ENCODE data around the gene MAK. TPM values are rescaled to one million over a fixed set of nuclear protein-coding genes. Genes with fewer than 3 reads are reported as not detected.
"Not testable (repeated sequence)": the region's sequence is repeated elsewhere in the genome, so short reads cannot be mapped to it uniquely, and the experiment has no call there.

MAK gene
- total RNA-seq, 2 experiments from 2014 or later: 0.47 to 0.68 TPM

DNA sequence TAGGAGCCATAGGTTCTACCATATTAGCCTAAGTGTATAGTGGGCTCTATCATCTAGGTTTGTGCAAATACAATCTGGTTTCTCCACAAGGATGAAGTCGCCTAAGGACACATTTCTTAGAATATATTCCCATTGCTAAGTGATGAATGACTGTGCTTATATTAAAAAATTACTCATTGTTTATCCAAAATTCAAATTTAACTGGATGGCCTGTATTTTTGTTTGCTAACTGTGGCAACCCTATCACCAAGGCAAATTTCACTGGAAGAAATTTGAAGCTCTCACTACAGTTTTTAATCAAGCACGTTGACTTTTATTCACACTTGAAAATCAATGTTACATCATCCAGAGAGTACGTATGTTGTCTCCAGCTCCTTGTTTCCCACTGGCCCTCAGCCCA is 29.6 kb upstream of the MAK start:
- no peak for DNase-seq
- Mint-ChIP-seq H3K9me3 (no peaks in the 10 kb centered on the region), H3K36me3 (no peaks in the 10 kb centered on the region), H3K27me3 (no peaks in the 10 kb centered on the region), H3K27ac (no peak overlapping the region), H3K4me3 (no peak overlapping the region), H3K4me1 (no peaks in the 10 kb centered on the region)

- not testable (repeated sequence) for H3K9me3 Mint-ChIP-seq, H3K36me3 Mint-ChIP-seq, H3K4me1 Mint-ChIP-seq, DNase-seq, H3K4me3 Mint-ChIP-seq, H3K27ac Mint-ChIP-seq, H3K27me3 Mint-ChIP-seq
These were observed 28.4 kb upstream of the MAK start for GRCh38 chr6:10866709-10867108.

DNA sequence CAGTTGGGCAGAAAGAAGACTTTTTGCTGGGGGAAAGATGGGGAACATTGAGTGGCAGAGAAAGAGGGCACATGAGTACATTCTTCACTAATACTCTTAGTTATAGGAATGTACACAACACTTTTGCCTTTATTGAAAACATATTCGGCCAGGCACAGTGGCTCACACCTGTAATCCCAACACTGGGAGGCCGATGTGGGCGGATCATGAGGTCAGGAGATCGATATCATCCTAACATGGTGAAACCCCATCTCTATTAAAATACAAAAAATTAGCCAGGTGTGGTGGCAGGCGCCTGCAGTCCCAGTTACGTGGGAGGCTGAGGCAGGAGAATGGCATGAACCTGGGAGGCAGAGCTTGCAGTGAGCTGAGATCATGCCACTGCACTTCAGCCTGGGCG is 24.7 kb upstream of the MAK start:
- not testable (repeated sequence) for H3K4me1 Mint-ChIP-seq, H3K4me3 Mint-ChIP-seq, H3K27me3 Mint-ChIP-seq, H3K9me3 Mint-ChIP-seq, H3K36me3 Mint-ChIP-seq, DNase-seq, H3K27ac Mint-ChIP-seq

DNA sequence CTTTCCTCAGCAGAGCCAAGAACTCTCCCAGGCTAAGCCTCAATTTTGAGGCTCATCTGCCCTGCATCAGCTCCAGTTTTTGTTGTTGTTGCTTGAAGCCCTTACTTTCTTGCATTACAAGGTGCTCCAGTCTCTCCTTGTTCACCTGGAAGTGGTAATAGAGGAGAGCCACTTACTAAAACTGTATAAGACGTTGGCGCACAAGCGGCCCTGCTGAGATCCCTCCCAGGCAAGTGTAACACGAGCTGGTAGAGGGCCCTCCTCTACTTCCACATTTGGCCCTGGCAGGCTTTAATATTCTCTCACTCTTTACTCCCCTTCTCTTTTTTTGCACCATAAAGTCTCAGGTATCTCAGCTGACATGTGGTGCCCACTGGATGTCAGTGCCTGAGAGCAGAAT is 24.0 kb upstream of the MAK start:
- H3K27me3 Mint-ChIP-seq: no peaks in the 10 kb centered on the region
- no peak for DNase-seq
- H3K27ac Mint-ChIP-seq: no peak overlapping the region
- H3K4me1 Mint-ChIP-seq: no peaks in the 10 kb centered on the region
- H3K36me3 Mint-ChIP-seq: no peaks in the 10 kb centered on the region
- H3K4me3 Mint-ChIP-seq: no peak overlapping the region
- H3K9me3 Mint-ChIP-seq: peaks cover 1% of the 10 kb centered on the region

DNA sequence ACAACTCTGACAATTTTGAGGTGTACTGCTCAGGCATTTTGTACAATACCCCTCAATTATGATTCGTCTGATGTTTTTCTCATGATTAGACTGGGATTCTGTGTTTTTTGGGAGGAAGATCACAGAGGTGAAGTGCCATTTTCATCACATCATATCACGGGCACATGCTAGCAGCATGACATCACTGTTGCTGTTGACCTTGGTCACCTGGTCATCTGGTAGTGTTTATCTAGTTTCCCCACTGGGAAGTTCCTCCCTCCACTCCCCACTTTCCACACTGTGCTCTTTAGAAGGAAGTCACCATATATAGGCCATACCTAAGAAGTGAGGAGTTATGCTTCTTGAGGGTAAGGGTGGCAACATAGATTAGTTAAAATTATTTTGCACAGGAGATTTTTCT is 22.7 kb upstream of the MAK start:
- no peaks in the 10 kb centered on the region for H3K27me3 Mint-ChIP-seq
- H3K4me3 Mint-ChIP-seq: no peak overlapping the region
- H3K4me1 Mint-ChIP-seq: no peaks in the 10 kb centered on the region
- no peak overlapping the region for H3K27ac Mint-ChIP-seq
- no peaks in the 10 kb centered on the region for H3K36me3 Mint-ChIP-seq
- peaks cover 1% of the 10 kb centered on the region for H3K9me3 Mint-ChIP-seq
- DNase-seq: no peak

DNA sequence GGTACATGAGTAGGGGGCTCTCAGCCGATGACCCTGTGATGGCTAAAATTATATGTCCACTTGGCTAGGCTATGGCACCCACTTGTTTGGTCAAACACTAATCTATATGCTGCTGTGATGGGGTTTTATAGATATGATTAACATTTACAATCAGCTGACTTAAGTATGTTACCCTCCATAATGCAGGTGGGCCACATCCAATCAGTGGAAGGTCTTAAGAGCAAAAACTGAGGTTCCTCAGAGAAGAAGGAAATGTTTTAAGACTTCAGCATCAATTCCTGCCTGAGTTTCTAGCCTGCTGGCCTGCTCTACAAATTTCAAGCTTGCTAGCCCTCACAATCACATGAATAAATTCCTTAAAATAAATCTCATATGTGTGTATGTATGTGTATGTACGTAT is 18.9 kb upstream of the MAK start:
- H3K9me3 Mint-ChIP-seq: peaks cover 21% of the 10 kb centered on the region
- H3K4me1 Mint-ChIP-seq: no peaks in the 10 kb centered on the region
- H3K4me3 Mint-ChIP-seq: no peak overlapping the region
- H3K27ac Mint-ChIP-seq: no peak overlapping the region
- peaks cover 6% of the 10 kb centered on the region for H3K36me3 Mint-ChIP-seq
- H3K27me3 Mint-ChIP-seq: peaks cover 8% of the 10 kb centered on the region
- no peak for DNase-seq

DNA sequence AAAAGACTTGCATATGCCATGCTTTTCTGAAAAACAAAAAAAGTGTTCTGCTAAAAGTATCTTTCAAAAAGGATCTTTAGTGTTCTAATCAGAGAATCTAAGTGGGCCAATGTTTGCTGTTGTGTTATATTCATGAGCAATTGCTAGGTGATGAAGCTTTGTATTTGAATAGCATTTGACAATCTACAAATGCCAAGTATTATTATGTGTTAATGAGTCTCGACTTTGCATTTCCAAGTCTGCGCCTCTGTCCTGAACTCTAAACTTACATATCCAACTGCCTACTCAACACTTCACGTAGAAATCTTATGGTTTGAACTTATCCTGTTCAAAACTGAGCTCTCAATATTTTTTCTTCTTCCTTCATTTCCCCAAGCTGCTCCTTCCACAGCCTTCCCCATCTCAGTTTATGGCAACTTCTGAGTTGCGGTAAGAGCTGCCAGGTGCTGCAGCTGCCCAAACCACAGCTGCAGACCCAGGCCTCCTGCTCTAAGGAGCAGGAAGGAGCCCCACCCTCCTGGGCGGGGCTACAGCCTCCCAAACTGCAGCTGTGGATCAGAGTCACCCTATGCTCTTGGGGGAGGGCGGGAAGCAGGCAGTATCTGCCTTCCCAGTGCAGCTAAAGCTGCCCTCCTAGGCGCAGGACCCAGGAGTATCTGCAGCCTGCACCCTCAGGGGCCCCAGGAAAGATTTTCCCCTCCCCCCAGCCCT is 16.7 kb upstream of the MAK start:
- Mint-ChIP-seq H3K27ac (no peak overlapping the region), H3K27me3 (peaks cover 13% of the 10 kb centered on the region), H3K36me3 (peaks cover 6% of the 10 kb centered on the region), H3K4me1 (no peaks in the 10 kb centered on the region), H3K4me3 (no peak overlapping the region), H3K9me3 (peaks cover 20% of the 10 kb centered on the region)
- no peak for DNase-seq

- not testable (repeated sequence) for DNase-seq, H3K4me1 Mint-ChIP-seq, H3K4me3 Mint-ChIP-seq, H3K36me3 Mint-ChIP-seq, H3K27ac Mint-ChIP-seq
- peaks cover 20% of the 10 kb centered on the region for H3K9me3 Mint-ChIP-seq
- H3K27me3 Mint-ChIP-seq: peaks cover 13% of the 10 kb centered on the region
These were observed 15.5 kb upstream of the MAK start for GRCh38 chr6:10853849-10854300.

GRCh38 chr6:10852361-10852960 is 14.1 kb upstream of the MAK start:
- Mint-ChIP-seq H3K4me1 (no peaks in the 10 kb centered on the region), H3K9me3 (peaks cover 20% of the 10 kb centered on the region), H3K4me3 (no peak overlapping the region), H3K27me3 (peaks cover 13% of the 10 kb centered on the region), H3K36me3 (peaks cover 6% of the 10 kb centered on the region), H3K27ac (no peak overlapping the region)
- no peak for DNase-seq

- Mint-ChIP-seq H3K36me3 (peaks cover 6% of the 10 kb centered on the region), H3K27me3 (peaks cover 18% of the 10 kb centered on the region), H3K4me1 (no peaks in the 10 kb centered on the region), H3K9me3 (peaks cover 20% of the 10 kb centered on the region), H3K27ac (no peak overlapping the region), H3K4me3 (no peak overlapping the region)
- no peak for DNase-seq
These were observed 12.4 kb upstream of the MAK start for GRCh38 chr6:10850728-10851127.

GRCh38 chr6:10849901-10850300 is 11.6 kb upstream of the MAK start:
- DNase-seq: no peak
- peaks cover 6% of the 10 kb centered on the region for H3K36me3 Mint-ChIP-seq
- H3K27ac Mint-ChIP-seq: no peak overlapping the region
- H3K9me3 Mint-ChIP-seq: peaks cover 16% of the 10 kb centered on the region
- no peaks in the 10 kb centered on the region for H3K4me1 Mint-ChIP-seq
- H3K27me3 Mint-ChIP-seq: peaks cover 14% of the 10 kb centered on the region
- H3K4me3 Mint-ChIP-seq: no peak overlapping the region

DNA sequence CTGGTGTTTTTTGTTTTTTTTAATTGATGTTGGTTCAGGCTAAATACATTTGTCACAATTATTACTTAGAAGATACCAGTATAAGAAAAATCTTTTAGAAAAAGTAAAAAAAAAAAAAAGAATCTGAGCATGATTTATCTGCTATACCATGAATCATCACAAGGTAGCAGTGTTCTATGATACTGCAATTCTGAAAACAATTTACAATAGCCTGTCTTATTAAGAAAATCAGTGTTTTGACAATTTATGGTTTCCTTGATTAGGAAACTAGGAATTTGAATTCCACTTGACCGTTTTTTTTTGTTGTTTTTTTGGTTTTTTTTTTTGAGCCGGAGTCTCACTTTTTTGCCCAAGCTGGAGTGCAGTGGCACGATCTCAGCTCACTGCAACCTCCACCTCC is 9.3 kb upstream of the MAK start:
- peaks cover 2% of the 10 kb centered on the region for H3K9me3 Mint-ChIP-seq
- H3K27ac Mint-ChIP-seq: no peak overlapping the region
- H3K4me1 Mint-ChIP-seq: no peaks in the 10 kb centered on the region
- DNase-seq: no peak
- H3K27me3 Mint-ChIP-seq: peaks cover 17% of the 10 kb centered on the region
- H3K36me3 Mint-ChIP-seq: no peaks in the 10 kb centered on the region
- no peak overlapping the region for H3K4me3 Mint-ChIP-seq

GRCh38 chr6:10843554-10843953 is 5.2 kb upstream of the MAK start:
- no peak for DNase-seq
- Mint-ChIP-seq H3K4me1 (peaks cover 9% of the 10 kb centered on the region), H3K36me3 (no peaks in the 10 kb centered on the region), H3K27ac (no peak overlapping the region), H3K9me3 (peaks cover 3% of the 10 kb centered on the region), H3K27me3 (peaks cover 46% of the 10 kb centered on the region), H3K4me3 (no peak overlapping the region)

DNA sequence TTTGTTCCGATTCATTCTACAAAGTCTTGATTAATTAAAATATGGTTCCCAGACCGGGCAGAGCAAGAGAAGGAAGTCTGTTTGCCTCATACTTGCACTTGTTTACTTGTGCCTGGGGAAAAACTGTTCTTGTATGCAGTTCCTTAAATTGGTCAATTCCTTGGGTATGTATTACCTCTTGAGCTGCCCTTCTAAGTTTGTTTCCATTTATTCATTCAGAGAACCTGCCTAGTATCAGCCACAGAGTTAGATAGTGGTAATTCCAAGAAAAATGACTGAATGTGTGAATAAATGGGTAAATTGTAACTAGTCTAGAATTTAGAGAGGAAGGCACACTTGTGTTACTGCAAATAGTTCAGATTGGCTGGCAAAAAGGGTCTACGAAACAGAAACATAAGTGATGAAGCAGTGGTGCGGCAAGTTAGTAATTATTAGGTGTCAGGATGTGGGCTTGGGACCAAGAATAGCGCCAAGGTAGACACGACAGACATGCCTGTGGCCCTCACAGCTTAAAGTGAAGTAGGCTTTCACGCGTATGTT is 525 bp upstream of the MAK start:
- Mint-ChIP-seq H3K36me3 (peaks cover 4% of the 10 kb centered on the region), H3K4me3 (peak overlapping the region; percentile 78), H3K27me3 (peaks cover 76% of the 10 kb centered on the region), H3K4me1 (peaks cover 19% of the 10 kb centered on the region), H3K27ac (peak overlapping the region; percentile 95), H3K9me3 (peaks cover 6% of the 10 kb centered on the region)
- peak; percentile 37 for DNase-seq

GRCh38 chr6:10837622-10837994 is 731 bp downstream of the MAK start:
- Mint-ChIP-seq H3K36me3 (peaks cover 4% of the 10 kb centered on the region), H3K4me3 (peak overlapping the region; percentile 78), H3K9me3 (peaks cover 6% of the 10 kb centered on the region), H3K4me1 (peaks cover 19% of the 10 kb centered on the region), H3K27ac (peak overlapping the region; percentile 95), H3K27me3 (peaks cover 69% of the 10 kb centered on the region)
- DNase-seq: peak; percentile 13
